Neural cell (in vitro differentiated cells): ENCODE measurements around the gene CCN2. TPM values are rescaled to one million over a fixed set of nuclear protein-coding genes. Genes with fewer than 3 reads are reported as not detected.

Experiments used
- H2AFZ ChIP-seq: fragments of 200-600, 300-800 bp; sonication (generic), shearing (Covaris generic); 2 replicates; pipeline ENCODE4 v1.6.0; 2014; ENCODE audit warnings: low read depth, mild to moderate bottlenecking, antibody characterized with exemption, low read length, moderate library complexity
- H3F3A ChIP-seq: fragments of 200-600 bp; shearing (Covaris generic); 2 replicates; pipeline ENCODE4 v1.6.1; 2016; ENCODE audit warnings: mild to moderate bottlenecking, moderate library complexity, mixed read lengths, antibody characterized with exemption, low read length; ENCODE audit not compliant: insufficient read depth, poor library complexity, severe bottlenecking
- H3K27ac ChIP-seq: fragments of 200-600, 300-800 bp; sonication (generic), shearing (Covaris generic); 2 replicates; pipeline ENCODE4 v1.5.1; 2014; ENCODE audit warnings: mild to moderate bottlenecking, low read length, moderate library complexity
- H3K27me3 ChIP-seq: fragments of 300-800, 200-600 bp; sonication (generic), shearing (Covaris generic); 2 replicates; pipeline ENCODE4 v1.6.0; 2014; ENCODE audit warnings: mild to moderate bottlenecking, low read depth, low read length, moderate library complexity; ENCODE audit not compliant: insufficient read depth
- H3K36me3 ChIP-seq: fragments of 300-800, 200-600 bp; sonication (generic), shearing (Covaris generic); 2 replicates; pipeline ENCODE4 v1.5.1; 2014; ENCODE audit warnings: mild to moderate bottlenecking, antibody characterized with exemption, low read length, moderate library complexity; ENCODE audit not compliant: insufficient read depth
- H3K4me2 ChIP-seq: fragments of 300-800, 200-600 bp; sonication (generic), shearing (Covaris generic); 2 replicates; pipeline ENCODE4 v1.6.0; 2014; ENCODE audit warnings: mild to moderate bottlenecking, low read length
- H3K4me3 ChIP-seq: fragments of 300-800, 200-600 bp; sonication (generic), shearing (Covaris generic); 2 replicates; pipeline ENCODE4 v1.5.1; 2014; ENCODE audit warnings: mild to moderate bottlenecking, low read length, moderate library complexity
- H3K79me2 ChIP-seq: fragments of 200-600 bp; shearing (Covaris generic); replicated peaks from 2 replicates; pipeline ENCODE4 v1.6.0; 2014; ENCODE audit warnings: mild to moderate bottlenecking, low read length, moderate library complexity; ENCODE audit not compliant: insufficient read depth
- H3K9ac ChIP-seq: fragments of 300-800, 200-600 bp; sonication (generic), shearing (Covaris generic); 2 replicates; pipeline ENCODE4 v1.6.1; 2016; ENCODE audit warnings: mild to moderate bottlenecking, low read length, mixed read lengths
- H3K9me2 ChIP-seq: fragments of 200-600 bp; shearing (Covaris generic); 2 replicates; pipeline ENCODE4 v1.6.1; 2016; ENCODE audit warnings: mild to moderate bottlenecking, low read length, mixed read lengths; ENCODE audit not compliant: insufficient read depth
- H3K9me3 ChIP-seq: fragments of 200-600, 300-800 bp; sonication (generic), shearing (Covaris generic); 2 replicates; pipeline ENCODE4 v1.6.1; 2016; ENCODE audit warnings: mild to moderate bottlenecking, mixed run types, low read length, moderate library complexity, mixed read lengths
- H4K20me1 ChIP-seq: fragments of 200-600 bp; shearing (Covaris generic); 2 replicates; pipeline ENCODE4 v1.6.1; 2016; ENCODE audit warnings: mild to moderate bottlenecking, mixed run types; ENCODE audit not compliant: insufficient read depth
- CTCF ChIP-seq: fragments of 450-650 bp; IDR thresholded peaks from 2 replicates; pipeline ENCODE4 v1.5.1; 2014; ENCODE audit warnings: antibody characterized with exemption, mild to moderate bottlenecking, moderate library complexity; ENCODE audit not compliant: poor library complexity, severe bottlenecking
- EP300 ChIP-seq: fragments of 450-650 bp; conservative IDR thresholded peaks from 2 replicates; pipeline ENCODE4 v1.6.1; 2014; ENCODE audit warnings: antibody characterized with exemption, mild to moderate bottlenecking, moderate library complexity; ENCODE audit not compliant: poor library complexity, severe bottlenecking
- EZH2 ChIP-seq: fragments of 200-600, 300-800 bp; shearing (Covaris generic), sonication (generic); IDR thresholded peaks from 2 replicates; pipeline ENCODE4 v1.6.1; 2014; ENCODE audit warnings: antibody characterized with exemption, low read length, borderline replicate concordance, mild to moderate bottlenecking; ENCODE audit not compliant: insufficient read depth, poor library complexity, severe bottlenecking
- MXI1 ChIP-seq: fragments of 450-650 bp; conservative IDR thresholded peaks from 2 replicates; pipeline ENCODE4 v1.6.1; 2014; ENCODE audit warnings: antibody characterized with exemption, mild to moderate bottlenecking; ENCODE audit not compliant: poor library complexity, severe bottlenecking
- POLR2AphosphoS5 ChIP-seq: IDR thresholded peaks from 2 replicates; pipeline ENCODE4 v1.6.1; 2012
- RAD21 ChIP-seq: fragments of 450-650 bp; conservative IDR thresholded peaks from 2 replicates; pipeline ENCODE4 v1.6.1; 2014; ENCODE audit warnings: antibody characterized with exemption, mild to moderate bottlenecking, moderate library complexity
- REST ChIP-seq: IDR thresholded peaks from 2 replicates; pipeline ENCODE4 v1.6.1; 2012; ENCODE audit warnings: borderline replicate concordance
- SMC3 ChIP-seq: fragments of 450-650 bp; conservative IDR thresholded peaks from 2 replicates; pipeline ENCODE4 v1.6.1; 2014; ENCODE audit warnings: antibody characterized with exemption, mild to moderate bottlenecking, moderate library complexity; ENCODE audit not compliant: poor library complexity
- TAF1 ChIP-seq: IDR thresholded peaks from 2 replicates; pipeline ENCODE4 v1.6.1; 2012; ENCODE audit warnings: low read depth
- polyA plus RNA-seq: library from polyadenylated mRNA; depleted of rRNA; stranded (reverse); fragments of >200 nt; gene quantifications from 2 replicates; pipeline ENCODE4 v1.2.3, GENCODE V29; 2014

Gene CCN2
- polyA plus RNA-seq, 1 donor from 2014 or later = 1.5 TPM

GRCh38 chr6:131997429-131998153 is 46.4 kb upstream of the CCN2 start:
- H3K9ac ChIP-seq = no peak overlapping the region
- H3K27ac ChIP-seq = no peak overlapping the region
- TF ChIP-seq EP300 = no peak
- no peak for TF ChIP-seq CTCF
- no peak for TF ChIP-seq MXI1
- TF ChIP-seq SMC3 = no peak
- TF ChIP-seq REST = no peak
- no peaks in the 10 kb centered on the region for H3K27me3 ChIP-seq
- H3K9me3 ChIP-seq = no peaks in the 10 kb centered on the region
- no peak overlapping the region for H3K4me3 ChIP-seq
- no peak overlapping the region for H2AFZ ChIP-seq
- H3F3A ChIP-seq = no peaks in the 10 kb centered on the region
- no peaks in the 10 kb centered on the region for H3K36me3 ChIP-seq
- no peaks in the 10 kb centered on the region for H3K9me2 ChIP-seq
- H4K20me1 ChIP-seq = no peaks in the 10 kb centered on the region
- no peak overlapping the region for H3K4me2 ChIP-seq
- no peaks in the 10 kb centered on the region for H3K79me2 ChIP-seq

GRCh38 chr6:131995917-131996316 is 44.7 kb upstream of the CCN2 start:
- Histone ChIP-seq H3K4me3 (no peak overlapping the region), H3K9me3 (no peaks in the 10 kb centered on the region), H3K9me2 (no peaks in the 10 kb centered on the region), H2AFZ (no peak overlapping the region), H3F3A (no peaks in the 10 kb centered on the region), H3K79me2 (no peaks in the 10 kb centered on the region), H3K27me3 (no peaks in the 10 kb centered on the region), H4K20me1 (no peaks in the 10 kb centered on the region), H3K4me2 (no peak overlapping the region), H3K36me3 (no peaks in the 10 kb centered on the region), H3K9ac (no peak overlapping the region), H3K27ac (no peak overlapping the region)
- TF ChIP-seq EP300 (no peak), RAD21 (no peak), TAF1 (no peak), SMC3 (no peak), EZH2 (no peak), MXI1 (no peak), POLR2AphosphoS5 (no peak), REST (no peak), CTCF (no peak)
